HepG2 (cell line): ENCODE measurements around the gene JUND. TPM values are rescaled to one million over a fixed set of nuclear protein-coding genes. Genes with fewer than 3 reads are reported as not detected.
A peak's percentile ranks its signal among the peaks of the same experiment; 100 is the strongest.

ENCODE experiments used
- ARHGAP35 ChIP-seq: sonication (generic); formaldehyde crosslinking; IDR thresholded peaks from 2 replicates; pipeline ENCODE4 v1.9.0; 2022; ENCODE audit warnings: mild to moderate bottlenecking, inconsistent platforms, moderate library complexity, missing genetic modification reagents, borderline replicate concordance
- CCDC6 ChIP-seq: sonication (generic); formaldehyde crosslinking; IDR thresholded peaks from 2 replicates; pipeline ENCODE4 v1.8.1; 2022; ENCODE audit warnings: mild to moderate bottlenecking, missing genetic modification reagents, moderate library complexity
- E2F2 ChIP-seq: sonication (generic); formaldehyde crosslinking; IDR thresholded peaks from 2 replicates; pipeline ENCODE4 v1.4.0; 2020; ENCODE audit warnings: missing genetic modification reagents, borderline replicate concordance
- FOXO1 ChIP-seq: sonication (generic); formaldehyde crosslinking; IDR thresholded peaks from 2 replicates; pipeline ENCODE4 v1.4.0; 2020; ENCODE audit warnings: missing genetic modification reagents
- FOXP4 ChIP-seq: sonication (generic); formaldehyde crosslinking; IDR thresholded peaks from 2 replicates; pipeline ENCODE4 v1.4.0; 2020; ENCODE audit warnings: missing genetic modification reagents
- KAT8 ChIP-seq: IDR thresholded peaks from 2 replicates; pipeline ENCODE4 v1.6.1; 2016; ENCODE audit warnings: missing genetic modification reagents, missing compliant biosample characterization
- MAZ ChIP-seq, 2 experiments: sonication (generic) in 1 of 2; formaldehyde crosslinking in 1 of 2; IDR thresholded peaks; 2 replicates each; pipeline versions ENCODE4 v1.5.0 to v1.6.1; 2012 to 2020; ENCODE audit warnings: low read depth in 2 of 2, mild to moderate bottlenecking in 2 of 2, borderline replicate concordance in 1 of 2, improper control_type of control experiment in 1 of 2, low read length in 1 of 2, missing genetic modification reagents in 1 of 2, moderate library complexity in 1 of 2
- RBAK ChIP-seq: sonication (generic); formaldehyde crosslinking; IDR thresholded peaks from 2 replicates; pipeline ENCODE4 v1.5.1; 2020; ENCODE audit warnings: mild to moderate bottlenecking, missing genetic modification reagents
- SSRP1 ChIP-seq: IDR thresholded peaks from 2 replicates; pipeline ENCODE4 v1.6.1; 2016; ENCODE audit warnings: control low read depth
- THRA ChIP-seq: sonication (generic); formaldehyde crosslinking; IDR thresholded peaks from 2 replicates; pipeline ENCODE4 v1.4.0; 2020; ENCODE audit warnings: missing genetic modification reagents, borderline replicate concordance
- TOPORS ChIP-seq: sonication (generic); formaldehyde crosslinking; IDR thresholded peaks from 2 replicates; pipeline ENCODE4 v1.8.0; 2023; ENCODE audit warnings: mild to moderate bottlenecking, missing genetic modification reagents
- ZEB1 ChIP-seq: IDR thresholded peaks from 2 replicates; pipeline ENCODE4 v1.6.1; 2012; ENCODE audit warnings: mild to moderate bottlenecking, low read depth, inconsistent platforms; ENCODE audit not compliant: insufficient replicate concordance
- ZFP36L1 ChIP-seq: sonication (generic); formaldehyde crosslinking; IDR thresholded peaks from 2 replicates; pipeline ENCODE4 v1.8.0; 2022; ENCODE audit warnings: mild to moderate bottlenecking, missing genetic modification reagents, moderate library complexity
- ZNF558 ChIP-seq: sonication (generic); formaldehyde crosslinking; IDR thresholded peaks from 2 replicates; pipeline ENCODE4 v1.9.0; 2022; ENCODE audit warnings: mild to moderate bottlenecking, missing genetic modification reagents, borderline replicate concordance
- ZNF577 ChIP-seq: sonication (generic); formaldehyde crosslinking; IDR thresholded peaks from 2 replicates; pipeline ENCODE4 v1.4.0; 2020; ENCODE audit warnings: mild to moderate bottlenecking, low read depth, missing genetic modification reagents, borderline replicate concordance
- ZNF724P ChIP-seq: sonication (generic); formaldehyde crosslinking; IDR thresholded peaks from 2 replicates; pipeline ENCODE4 v1.8.0; 2022; ENCODE audit warnings: missing genetic modification reagents, borderline replicate concordance
- polyA plus RNA-seq, 8 experiments: library from polyadenylated mRNA; depleted of rRNA in 3 of 8; stranded (reverse) in 7 of 8; unstranded in 1 of 8; fragments of >200 nt; fragmentation: Illumina TruSeq in 4 of 8; extraction: Trizol in 4 of 8; gene quantifications; 2 replicates each; pipeline versions ENCODE4 v1.2.1 to v1.2.3, GENCODE V29; 2011 to 2016; ENCODE audit warnings: low read depth in 4 of 8, missing spikeins in 1 of 8, mixed read lengths in 1 of 8; ENCODE audit not compliant: insufficient read depth in 1 of 8
- total RNA-seq, 5 experiments: library from RNA; depleted of rRNA; stranded (reverse); fragments of >200 nt; fragmentation: Illumina TruSeq; extraction: Trizol; gene quantifications; 2 replicates each; pipeline ENCODE4 v1.2.3, GENCODE V29; 2016; ENCODE audit warnings: low read depth in 1 of 5
- TF ChIP-seq, protein P1 (sequence below): sonication (generic); formaldehyde crosslinking; IDR thresholded peaks from 2 replicates; pipeline ENCODE4 v1.4.0; 2020; ENCODE audit warnings: missing genetic modification reagents, low read depth, mild to moderate bottlenecking, borderline replicate concordance
- TF ChIP-seq, protein P2 (sequence below): sonication (generic); formaldehyde crosslinking; IDR thresholded peaks from 2 replicates; pipeline ENCODE4 v1.4.0; 2020; ENCODE audit warnings: low read depth, mild to moderate bottlenecking, missing genetic modification reagents
- TF ChIP-seq, protein P3 (sequence below): sonication (generic); formaldehyde crosslinking; IDR thresholded peaks from 2 replicates; pipeline ENCODE4 v1.8.0; 2022; ENCODE audit warnings: mild to moderate bottlenecking, missing genetic modification reagents, moderate library complexity

The JUND gene
- total and polyA plus RNA-seq, 2 of the 13 experiments (the other 11 are each of a cell fraction or from before 2014, with no cell fraction given) = 41.2 to 59.8 TPM

GRCh38 chr19:18280247-18281081 is 958 bp downstream of the JUND start (continued):
- TF ChIP-seq ARHGAP35 (CRISPR knock-in tag) (no peak; the same call in 1 of the 2 replicates), FOXO1 (CRISPR knock-in tag) (0 out of 2 replicates have a peak, but pooled peaks have one; percentile 24), E2F2 (CRISPR knock-in tag) (no peak), ZFP36L1 (no peak), THRA (CRISPR knock-in tag) (0 out of 2 replicates have a peak, but pooled peaks have one; percentile 18), ZNF724P (CRISPR knock-in tag) (no peak), MAZ (IDR thresholded peaks at IDR 0.05; ENCODE audit: borderline replicate concordance, low read depth, low read length) (peak; percentile 87), MAZ (CRISPR knock-in tag; IDR thresholded peaks at IDR 0.05; ENCODE audit: low read depth) (no peak; the same call in 1 of the 2 replicates), ZEB1 (no peak), ZNF558 (CRISPR knock-in tag) (no peak; the same call in 1 of the 2 replicates), ZNF577 (CRISPR knock-in tag) (no peak), CCDC6 (CRISPR knock-in tag) (no peak; the same call in 1 of the 2 replicates), RBAK (no peak), SSRP1 (CRISPR knock-in tag) (no peak), FOXP4 (peak; percentile 35; the same call in 1 of the 2 replicates), KAT8 (peak; percentile 29; the same call in 1 of the 2 replicates), TOPORS (CRISPR knock-in tag) (no peak; the same call in 1 of the 2 replicates)
- TF ChIP-seq, protein P1, sequence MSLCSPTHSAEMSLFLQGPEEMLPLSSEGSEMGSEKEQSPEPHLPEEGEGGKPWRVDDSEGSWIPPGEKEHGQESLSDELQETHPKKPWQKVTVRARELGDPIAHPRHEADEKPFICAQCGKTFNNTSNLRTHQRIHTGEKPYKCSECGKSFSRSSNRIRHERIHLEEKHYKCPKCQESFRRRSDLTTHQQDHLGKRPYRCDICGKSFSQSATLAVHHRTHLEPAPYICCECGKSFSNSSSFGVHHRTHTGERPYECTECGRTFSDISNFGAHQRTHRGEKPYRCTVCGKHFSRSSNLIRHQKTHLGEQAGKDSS = peak; percentile 39; the same call in 1 of the 2 replicates
- TF ChIP-seq, protein P2, sequence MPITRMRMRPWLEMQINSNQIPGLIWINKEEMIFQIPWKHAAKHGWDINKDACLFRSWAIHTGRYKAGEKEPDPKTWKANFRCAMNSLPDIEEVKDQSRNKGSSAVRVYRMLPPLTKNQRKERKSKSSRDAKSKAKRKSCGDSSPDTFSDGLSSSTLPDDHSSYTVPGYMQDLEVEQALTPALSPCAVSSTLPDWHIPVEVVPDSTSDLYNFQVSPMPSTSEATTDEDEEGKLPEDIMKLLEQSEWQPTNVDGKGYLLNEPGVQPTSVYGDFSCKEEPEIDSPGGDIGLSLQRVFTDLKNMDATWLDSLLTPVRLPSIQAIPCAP (CRISPR knock-in tag) = no peak
- TF ChIP-seq, protein P3, sequence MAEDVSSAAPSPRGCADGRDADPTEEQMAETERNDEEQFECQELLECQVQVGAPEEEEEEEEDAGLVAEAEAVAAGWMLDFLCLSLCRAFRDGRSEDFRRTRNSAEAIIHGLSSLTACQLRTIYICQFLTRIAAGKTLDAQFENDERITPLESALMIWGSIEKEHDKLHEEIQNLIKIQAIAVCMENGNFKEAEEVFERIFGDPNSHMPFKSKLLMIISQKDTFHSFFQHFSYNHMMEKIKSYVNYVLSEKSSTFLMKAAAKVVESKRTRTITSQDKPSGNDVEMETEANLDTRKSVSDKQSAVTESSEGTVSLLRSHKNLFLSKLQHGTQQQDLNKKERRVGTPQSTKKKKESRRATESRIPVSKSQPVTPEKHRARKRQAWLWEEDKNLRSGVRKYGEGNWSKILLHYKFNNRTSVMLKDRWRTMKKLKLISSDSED (CRISPR knock-in tag) = 0 out of 2 replicates have a peak, but pooled peaks have one; percentile 15
